ENCODE measurements around the gene AKR1A1. TPM values are rescaled to one million over a fixed set of nuclear protein-coding genes. Genes with fewer than 3 reads are reported as not detected.

AKR1A1 gene
- total RNA-seq, 1 donor from 2014 or later = 218 TPM

DNA sequence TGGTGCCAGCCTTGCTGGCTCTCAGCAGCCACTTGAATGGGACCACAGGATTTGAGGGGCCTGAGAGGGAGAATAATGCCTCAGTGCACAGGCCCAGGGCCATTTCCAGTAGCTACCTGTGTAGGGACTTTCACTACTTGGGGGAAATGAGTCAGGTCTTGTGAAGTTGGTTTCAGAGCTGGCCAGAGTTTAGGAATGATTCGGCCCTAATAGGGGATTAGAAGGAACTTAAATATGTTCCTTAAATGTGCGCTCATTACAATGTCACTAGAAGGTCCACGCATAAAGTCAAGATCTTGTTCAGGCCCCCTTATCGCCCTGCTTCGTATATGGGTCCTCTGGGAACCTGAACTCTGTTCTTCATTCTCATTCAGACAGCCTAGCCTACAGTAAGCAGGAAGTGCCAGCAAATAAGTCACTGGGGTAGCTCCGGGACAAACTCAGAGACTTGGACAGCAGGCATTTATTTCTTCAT lies 5.6 kb upstream of the AKR1A1 start:
- H3K4me1 Mint-ChIP-seq = peaks cover 56% of the 10 kb centered on the region
- TF ChIP-seq, protein P1, sequence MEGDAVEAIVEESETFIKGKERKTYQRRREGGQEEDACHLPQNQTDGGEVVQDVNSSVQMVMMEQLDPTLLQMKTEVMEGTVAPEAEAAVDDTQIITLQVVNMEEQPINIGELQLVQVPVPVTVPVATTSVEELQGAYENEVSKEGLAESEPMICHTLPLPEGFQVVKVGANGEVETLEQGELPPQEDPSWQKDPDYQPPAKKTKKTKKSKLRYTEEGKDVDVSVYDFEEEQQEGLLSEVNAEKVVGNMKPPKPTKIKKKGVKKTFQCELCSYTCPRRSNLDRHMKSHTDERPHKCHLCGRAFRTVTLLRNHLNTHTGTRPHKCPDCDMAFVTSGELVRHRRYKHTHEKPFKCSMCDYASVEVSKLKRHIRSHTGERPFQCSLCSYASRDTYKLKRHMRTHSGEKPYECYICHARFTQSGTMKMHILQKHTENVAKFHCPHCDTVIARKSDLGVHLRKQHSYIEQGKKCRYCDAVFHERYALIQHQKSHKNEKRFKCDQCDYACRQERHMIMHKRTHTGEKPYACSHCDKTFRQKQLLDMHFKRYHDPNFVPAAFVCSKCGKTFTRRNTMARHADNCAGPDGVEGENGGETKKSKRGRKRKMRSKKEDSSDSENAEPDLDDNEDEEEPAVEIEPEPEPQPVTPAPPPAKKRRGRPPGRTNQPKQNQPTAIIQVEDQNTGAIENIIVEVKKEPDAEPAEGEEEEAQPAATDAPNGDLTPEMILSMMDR (IDR thresholded peaks at IDR 0.05) = no peak
- H3K27ac Mint-ChIP-seq = peak overlapping the region; percentile 85
- ATAC-seq (ENCODE audit: low read depth) (peak; percentile 28), DNase-seq (peak; percentile 18)
- no peaks in the 10 kb centered on the region for H3K36me3 Mint-ChIP-seq (ENCODE audit: low read depth)
- intact Hi-C loops (cut with micrococcal nuclease) = no loop called here
- no peaks in the 10 kb centered on the region for H3K27me3 Mint-ChIP-seq
- peak overlapping the region; percentile 67 for H3K4me3 Mint-ChIP-seq
- no peaks in the 10 kb centered on the region for H3K9me3 Mint-ChIP-seq
- CTCF ChIA-PET = interaction anchor here (0.6 to 4.3 kb wide), 6 partner anchors 24 to 761 kb away, joined by 3 to 23 read pairs (median 6); partner anchors contain the start of gene PRDX1
- POLR2A ChIA-PET = interaction anchor here (0.6 to 13.9 kb wide), 12 partner anchors 9 to 823 kb away, joined by 3 to 457 read pairs (median 8); partner anchors contain the start of genes CCDC163, MMACHC, MUTYH and NASP

DNA sequence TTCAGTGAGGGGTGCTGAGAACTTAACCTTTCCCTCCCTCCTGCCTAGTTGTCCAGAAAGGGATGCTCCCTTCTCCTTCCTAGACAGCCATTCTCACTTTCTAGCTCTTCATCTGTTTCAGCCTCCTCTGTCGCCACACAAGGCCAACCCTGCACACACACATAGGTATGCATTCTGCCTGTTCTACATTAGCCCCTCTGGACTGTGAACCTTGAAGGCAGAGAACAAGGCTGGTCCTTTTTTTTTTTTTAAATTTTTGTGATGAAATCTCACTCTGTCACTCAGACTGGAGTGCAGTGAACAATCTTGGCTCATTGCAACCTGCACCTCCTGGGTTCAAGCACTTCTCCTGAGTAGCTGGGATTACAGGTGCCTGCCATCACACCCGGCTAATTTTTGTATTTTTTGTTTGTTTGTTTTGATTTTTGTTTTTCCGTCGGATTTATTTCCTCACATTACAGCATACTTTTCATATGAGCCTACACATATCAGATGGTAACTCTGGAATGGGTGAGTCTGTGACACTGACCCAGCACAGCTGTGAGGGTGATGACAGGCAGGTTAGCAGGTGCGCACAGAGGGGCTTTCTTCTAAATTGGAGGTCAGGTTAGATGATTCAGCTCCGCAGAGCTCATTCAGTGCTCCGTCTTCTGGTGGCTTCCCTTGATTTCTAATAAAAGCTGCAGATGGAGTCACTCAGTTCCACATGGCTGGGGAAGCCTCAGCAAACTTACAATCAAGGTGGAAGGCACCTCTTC lies 4.9 kb upstream of the AKR1A1 start:
- Mint-ChIP-seq H3K4me1 (peaks cover 59% of the 10 kb centered on the region), H3K27me3 (no peaks in the 10 kb centered on the region), H3K4me3 (peak overlapping the region; percentile 67), H3K9me3 (no peaks in the 10 kb centered on the region), H3K27ac (peak overlapping the region; percentile 85), H3K36me3 (ENCODE audit: low read depth) (peaks cover 4% of the 10 kb centered on the region)
- intact Hi-C loops (cut with micrococcal nuclease) = no loop called here
- CTCF ChIA-PET = interaction anchor here (0.6 to 4.3 kb wide), 7 partner anchors 24 to 762 kb away, joined by 3 to 23 read pairs (median 4); partner anchors contain the start of gene PRDX1
- TF ChIP-seq, protein P1 (IDR thresholded peaks at IDR 0.05) = no peak
- POLR2A ChIA-PET = interaction anchor here (0.6 to 13.9 kb wide), 10 partner anchors 9 to 825 kb away, joined by 3 to 457 read pairs (median 7); partner anchors contain the start of genes CCDC163, MMACHC, NASP and PRDX1
- ATAC-seq (ENCODE audit: low read depth) (no peak), DNase-seq (no peak)

DNA sequence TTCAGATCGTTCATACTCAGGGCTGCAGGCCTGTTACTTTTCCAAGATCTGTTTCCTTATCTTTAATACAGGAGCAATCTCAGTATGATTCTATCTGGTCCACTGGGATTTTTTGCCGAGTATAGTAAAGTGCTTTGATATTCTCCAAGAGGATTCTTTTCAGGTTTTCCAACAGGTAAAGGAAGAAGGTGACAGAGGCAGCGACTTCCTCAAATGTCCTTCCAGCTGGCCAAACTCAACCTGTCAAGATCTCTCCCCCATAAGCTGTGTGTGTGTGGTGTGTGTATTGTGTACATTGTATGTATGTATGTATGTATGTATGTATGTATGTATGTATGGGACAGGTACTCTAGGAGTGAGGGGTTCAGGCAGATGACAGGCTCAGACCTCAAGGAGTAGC lies 1.1 kb downstream of the AKR1A1 start:
- Mint-ChIP-seq H3K27me3 (no peaks in the 10 kb centered on the region), H3K4me3 (peak overlapping the region; percentile 99), H3K4me1 (peaks cover 26% of the 10 kb centered on the region), H3K27ac (peak overlapping the region; percentile 95), H3K9me3 (no peaks in the 10 kb centered on the region), H3K36me3 (ENCODE audit: low read depth) (peaks cover 32% of the 10 kb centered on the region)
- intact Hi-C loops (cut with micrococcal nuclease) = loop anchor here (1.0 to 2.0 kb wide), 4 partner anchors 19 to 695 kb away; partner anchors contain the start of genes CCDC163, MMACHC and RAD54L
- CTCF ChIA-PET = interaction anchor here (0.5 to 2.2 kb wide), 8 partner anchors 17 to 191 kb away, joined by 3 to 10 read pairs (median 6); partner anchors contain the start of gene PRDX1
- no peak for ATAC-seq (ENCODE audit: low read depth)
- TF ChIP-seq, protein P1 (IDR thresholded peaks at IDR 0.05) = no peak
- no peak for DNase-seq
- POLR2A ChIA-PET = interaction anchor here (0.5 to 13.9 kb wide), 15 partner anchors 8 to 830 kb away, joined by 3 to 457 read pairs (median 6); partner anchors contain the start of genes CCDC163, GPBP1L1, MMACHC and NASP

DNA sequence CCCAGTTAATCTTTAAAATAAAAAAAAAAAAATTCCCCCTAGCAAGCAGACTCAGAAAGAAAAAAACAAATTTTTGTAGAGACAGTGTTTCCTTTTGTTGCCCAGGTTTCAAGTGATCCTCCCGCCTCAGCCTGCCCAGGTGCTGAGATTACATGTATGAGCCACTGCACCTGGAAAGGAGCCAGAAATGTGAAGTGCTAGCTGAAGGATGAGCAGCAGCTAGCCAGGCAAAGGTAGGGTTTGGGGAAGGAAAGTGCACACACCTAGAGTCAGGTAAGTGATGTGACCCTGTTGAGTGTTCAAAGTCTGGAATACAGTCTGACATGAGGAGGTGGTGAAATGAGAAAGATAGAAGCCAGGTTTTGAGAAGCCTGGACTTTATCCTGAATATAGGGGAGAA lies 1.7 kb downstream of the AKR1A1 start:
- ChIA-PET CTCF (interaction anchor here (1.3 to 2.2 kb wide), 2 partner anchors 19 to 41 kb away, joined by 6 to 9 read pairs; no protein-coding TSS in a partner anchor), POLR2A (interaction anchor here (0.7 to 13.9 kb wide), 2 partner anchors 9 to 31 kb away, joined by 3 to 457 read pairs; partner anchors contain the start of gene PRDX1)
- Mint-ChIP-seq H3K27ac (no peak overlapping the region), H3K4me3 (peak overlapping the region; percentile 65), H3K4me1 (peaks cover 25% of the 10 kb centered on the region), H3K27me3 (no peaks in the 10 kb centered on the region), H3K36me3 (ENCODE audit: low read depth) (peaks cover 35% of the 10 kb centered on the region), H3K9me3 (no peaks in the 10 kb centered on the region)
- intact Hi-C loops (cut with micrococcal nuclease) = no loop called here
- ATAC-seq (ENCODE audit: low read depth) (no peak), DNase-seq (no peak)
- TF ChIP-seq, protein P1 (IDR thresholded peaks at IDR 0.05) = no peak

Measured in activated B cell treated with CpG ODN at 0.5 μM for 24 hours (primary cell).